Keratinocyte (primary cell): ENCODE measurements around the gene UBE2L5. TPM values are rescaled to one million over a fixed set of nuclear protein-coding genes. Genes with fewer than 3 reads are reported as not detected.

Source experiments
- DNase-seq: peaks from one replicate; pipeline ENCODE4 v3.0.0-alpha.2; 2011; ENCODE audit warnings: low read depth, missing footprints, low spot score
- FAIRE-seq: peaks from 2 replicates; lab custom pipeline; 2011; peaks lifted over from hg19 to GRCh38; lab: Jason Lieb, UNC
- H2AFZ ChIP-seq: 2 replicates; pipeline ENCODE4 v1.6.0; 2012; ENCODE audit warnings: low read length, control low read depth, inconsistent platforms; ENCODE audit not compliant: control insufficient read depth
- H3K27ac ChIP-seq: 2 replicates; pipeline ENCODE4 v1.5.1; 2011; ENCODE audit warnings: low read length; ENCODE audit not compliant: control insufficient read depth, insufficient read depth
- H3K27me3 ChIP-seq: 3 replicates; pipeline ENCODE4 v1.6.0; 2011; ENCODE audit warnings: low read length; ENCODE audit not compliant: control insufficient read depth, insufficient read depth; ENCODE audit errors: extremely low read depth
- H3K36me3 ChIP-seq, 2 experiments: 2 replicates in 1 of 2; 3 replicates in 1 of 2; pipeline ENCODE4 v1.5.1; 2011; ENCODE audit warnings: low read length in 2 of 2, mild to moderate bottlenecking in 1 of 2; ENCODE audit not compliant: control insufficient read depth in 2 of 2, insufficient read depth in 2 of 2; ENCODE audit errors: extremely low read depth in 1 of 2
- H3K4me1 ChIP-seq: 3 replicates; pipeline ENCODE4 v1.5.1; 2011; ENCODE audit warnings: low read length; ENCODE audit not compliant: control insufficient read depth, insufficient read depth; ENCODE audit errors: extremely low read depth
- H3K4me2 ChIP-seq: 3 replicates; pipeline ENCODE4 v1.6.0; 2011; ENCODE audit warnings: low read depth, low read length; ENCODE audit not compliant: control insufficient read depth, insufficient read depth; ENCODE audit errors: extremely low read depth
- H3K4me3 ChIP-seq, 3 experiments: fragments of 200-600 bp in 1 of 3; sonication (generic) in 1 of 3; 2 replicates in 2 of 3; 3 replicates in 1 of 3; pipeline ENCODE4 v1.5.1; 2011 to 2016; ENCODE audit warnings: low read length in 3 of 3, mild to moderate bottlenecking in 3 of 3, control low read depth in 2 of 3, inconsistent platforms in 1 of 3, low read depth in 1 of 3, mixed read lengths in 1 of 3, mixed run types in 1 of 3, moderate library complexity in 1 of 3; ENCODE audit not compliant: control insufficient read depth in 2 of 3, insufficient read depth in 2 of 3; ENCODE audit errors: extremely low read depth in 1 of 3
- H3K79me2 ChIP-seq: 2 replicates; pipeline ENCODE4 v1.6.0; 2012; ENCODE audit warnings: low read length; ENCODE audit not compliant: control insufficient read depth, insufficient read depth
- H3K9ac ChIP-seq: 3 replicates; pipeline ENCODE4 v1.6.0; 2011; ENCODE audit warnings: low read length; ENCODE audit not compliant: control insufficient read depth, insufficient read depth; ENCODE audit errors: extremely low read depth
- H3K9me1 ChIP-seq: 3 replicates; pipeline ENCODE4 v1.6.0; 2011; ENCODE audit warnings: low read length; ENCODE audit not compliant: control insufficient read depth, insufficient read depth; ENCODE audit errors: extremely low read depth
- H3K9me3 ChIP-seq: 2 replicates; pipeline ENCODE4 v1.5.1; 2012; ENCODE audit warnings: low read depth, low read length; ENCODE audit not compliant: control insufficient read depth
- H4K20me1 ChIP-seq: 3 replicates; pipeline ENCODE4 v1.6.0; 2011; ENCODE audit warnings: low read length; ENCODE audit not compliant: control insufficient read depth, insufficient read depth; ENCODE audit errors: extremely low read depth
- CTCF ChIP-seq, 3 experiments: IDR thresholded peaks in 1 of 3; conservative IDR thresholded peaks in 1 of 3; optimal IDR thresholded peaks in 1 of 3; 2 replicates in 2 of 3; 3 replicates in 1 of 3; pipeline versions ENCODE3 to v1.5.1; 2011; ENCODE audit warnings: low read length in 3 of 3, mild to moderate bottlenecking in 3 of 3, moderate library complexity in 2 of 3, control low read depth in 1 of 3, inconsistent platforms in 1 of 3; ENCODE audit not compliant: insufficient read depth in 2 of 3; ENCODE audit errors: extremely low read depth in 1 of 3
- EZH2 ChIP-seq: IDR thresholded peaks from one replicate; pipeline ENCODE4 v1.6.1; 2012; ENCODE audit warnings: inconsistent platforms, mild to moderate bottlenecking, low read length, moderate library complexity
- dilution Hi-C: fragments of 300-500 bp; cut with MboI; formaldehyde crosslinking; loops from one replicate; pipeline ENCODE4 v1.7.0; 2020; ENCODE audit warnings: low sequenced_read_pairs; ENCODE audit not compliant: extremely low pct_ligation_motif_present
- polyA minus RNA-seq, 3 experiments: library from RNA; depleted of rRNA, polyadenylated mRNA; stranded (reverse); fragments of >200 nt; gene quantifications; 1 replicate in 1 of 3; 2 replicates in 1 of 3; 3 replicates in 1 of 3; pipeline ENCODE4 v1.2.3, GENCODE V29; 2011
- polyA plus RNA-seq, 5 experiments: library from polyadenylated mRNA; depleted of rRNA in 3 of 5; stranded (reverse) in 3 of 5; stranded (forward) in 1 of 5; unstranded in 1 of 5; fragments of >200 nt; gene quantifications; 1 replicate in 1 of 5; 2 replicates in 3 of 5; 3 replicates in 1 of 5; pipeline versions ENCODE4 v1.2.1 to v1.2.3, GENCODE V29; 2011 to 2012; ENCODE audit warnings: missing spikeins in 2 of 5, low read depth in 1 of 5, low replicate concordance in 1 of 5

The UBE2L5 gene
- polyA plus RNA-seq (0.26 to 0.38 TPM in 2 of 3 replicates, not detected in the other), polyA minus RNA-seq (not detected in 3 replicates)
- not detected for polyA plus RNA-seq (2011; ENCODE audit: low read depth)
- 0.22 and 0.30 TPM in 2 replicates for polyA plus RNA-seq (2011; cell fraction: cytosol; rRNA removed)
- polyA plus RNA-seq (2011; cell fraction: nucleus; rRNA removed): not detected in 2 replicates
- polyA plus RNA-seq (2012; ENCODE audit: low replicate concordance): 0.34 TPM in 1 of 2 replicates, not detected in the other
- not detected for polyA minus RNA-seq (2011; cell fraction: cytosol; rRNA and poly(A)+ RNA removed)
- polyA minus RNA-seq (2011; cell fraction: nucleus; rRNA and poly(A)+ RNA removed): not detected in 2 replicates

DNA sequence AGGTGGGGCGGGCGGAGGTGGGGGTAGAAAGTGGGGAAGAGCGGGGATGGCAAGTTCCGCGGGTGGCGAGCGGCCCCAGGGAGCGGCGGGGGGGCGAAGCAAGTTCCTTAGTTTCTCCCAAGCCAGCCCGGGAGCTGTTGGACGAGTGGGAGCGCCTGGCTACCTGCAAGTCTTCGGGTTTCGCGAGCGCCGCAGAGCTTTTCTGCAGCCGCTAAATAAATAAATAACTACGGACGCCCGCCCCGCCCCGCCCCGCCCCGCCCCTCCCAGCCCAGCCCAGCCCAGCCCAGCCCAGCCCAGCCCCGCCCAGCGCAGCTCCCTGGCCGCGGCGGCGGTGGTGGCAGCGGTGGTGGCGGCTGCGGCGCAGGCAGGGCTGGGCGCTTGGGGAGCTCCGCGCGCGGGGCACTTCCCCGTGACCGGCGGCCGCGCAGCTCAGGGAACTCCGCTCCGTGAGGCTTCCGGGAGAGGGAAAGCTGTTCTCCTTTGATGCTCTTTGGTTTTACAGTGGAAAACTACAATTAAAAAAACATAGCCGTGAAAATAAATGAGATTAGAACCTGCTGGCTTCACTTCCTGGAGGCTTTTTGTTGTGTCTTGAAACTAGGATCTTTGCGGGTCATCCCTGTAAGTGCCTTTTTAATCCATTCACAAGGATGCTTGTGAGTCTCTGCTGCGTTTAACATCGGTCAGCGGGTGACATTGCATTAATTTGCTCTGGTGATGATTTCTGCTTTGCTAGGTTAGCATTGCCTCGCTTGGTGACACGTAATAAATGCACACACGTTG lies at the start of gene UBE2L5:
TSS of gene UBE2L5 (plus strand) at position 440 of the 786 bp plus-strand sequence. CDS start 5,498 bp downstream, outside the sequence.
- Histone ChIP-seq H3K4me1 (peaks cover 25% of the 10 kb centered on the region), H3K9me3 (no peaks in the 10 kb centered on the region), H3K36me3 (no peaks in the 10 kb centered on the region), H3K27me3 (no peaks in the 10 kb centered on the region), H3K9me1 (no peaks in the 10 kb centered on the region), H3K4me3 (peak within 1 kb of the TSS; percentile 46 to 79 (median 75)), H3K27ac (peak within 1 kb of the TSS; percentile 71), H4K20me1 (no peaks in the 10 kb centered on the region), H3K79me2 (no peaks in the 10 kb centered on the region), H2AFZ (peak within 1 kb of the TSS; percentile 89), H3K4me2 (peak within 1 kb of the TSS; percentile 96), H3K9ac (peak within 1 kb of the TSS; percentile 78)
- DNase-seq (no peak), FAIRE-seq (no peak)
- dilution Hi-C loops: no loop called here
- TF ChIP-seq CTCF (optimal IDR thresholded peaks at IDR 0.05 in 1 of 3, IDR thresholded peaks at IDR 0.05 in 1 of 3, conservative IDR thresholded peaks at IDR 0.05 in 1 of 3; ENCODE audit: extremely low read depth in 1 of 3, insufficient read depth in 2 of 3, low read length in 3 of 3): no peak
- no peak for TF ChIP-seq EZH2

DNA sequence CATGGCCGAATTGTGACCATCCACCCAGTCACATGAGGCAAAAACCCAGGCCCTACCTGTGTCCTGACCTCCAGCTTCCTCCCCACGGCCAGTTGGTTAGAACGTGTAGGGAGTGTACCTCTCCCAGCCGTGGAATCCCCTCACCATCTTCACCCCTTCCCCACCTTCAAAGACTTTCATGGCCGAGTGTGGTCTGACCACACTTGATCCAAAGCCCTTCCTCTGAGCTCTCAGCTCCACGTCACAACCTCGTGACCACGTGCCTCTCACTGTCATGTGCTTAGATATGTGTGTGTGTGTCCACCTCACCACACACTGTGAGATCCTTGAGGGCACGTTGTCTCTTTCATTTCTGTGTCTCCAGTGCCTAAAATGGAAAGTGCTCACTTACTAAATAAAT lies 48.6 kb upstream of the UBE2L5 start:
- Histone ChIP-seq H3K27me3 (no peaks in the 10 kb centered on the region), H3K9ac (no peak overlapping the region), H3K9me1 (no peaks in the 10 kb centered on the region), H3K4me1 (no peaks in the 10 kb centered on the region), H3K27ac (no peak overlapping the region), H3K9me3 (no peaks in the 10 kb centered on the region), H3K4me3 (no peak overlapping the region), H3K36me3 (no peaks in the 10 kb centered on the region), H3K4me2 (no peak overlapping the region), H2AFZ (no peak overlapping the region), H4K20me1 (no peaks in the 10 kb centered on the region), H3K79me2 (no peaks in the 10 kb centered on the region)
- FAIRE-seq (no peak), DNase-seq (no peak)
- no peak for TF ChIP-seq EZH2
- TF ChIP-seq CTCF (optimal IDR thresholded peaks at IDR 0.05 in 1 of 3, IDR thresholded peaks at IDR 0.05 in 1 of 3, conservative IDR thresholded peaks at IDR 0.05 in 1 of 3; ENCODE audit: extremely low read depth in 1 of 3, insufficient read depth in 2 of 3, low read length in 3 of 3): no peak
- dilution Hi-C loops: no loop called here
